GM13976 (cell line): ENCODE data around the gene F12.

Source experiments
- DNase-seq: peaks from one replicate; pipeline ENCODE4 v3.0.0; 2012; ENCODE audit warnings: low spot score
- CTCF ChIP-seq: IDR thresholded peaks from 2 replicates; pipeline ENCODE4 v1.5.1; 2012; ENCODE audit warnings: borderline replicate concordance, mild to moderate bottlenecking; ENCODE audit not compliant: insufficient read depth; ENCODE audit errors: extremely low read depth, missing control alignments, control extremely low read depth
- in situ Hi-C: fragments of 300-500 bp; cut with MboI; formaldehyde crosslinking; loops from one replicate; pipeline ENCODE4 v1.12.0; 2022; ENCODE audit warnings: low sequenced_read_pairs, mixed read lengths, inconsistent platforms; ENCODE audit not compliant: unreplicated experiment

The F12 gene

DNA sequence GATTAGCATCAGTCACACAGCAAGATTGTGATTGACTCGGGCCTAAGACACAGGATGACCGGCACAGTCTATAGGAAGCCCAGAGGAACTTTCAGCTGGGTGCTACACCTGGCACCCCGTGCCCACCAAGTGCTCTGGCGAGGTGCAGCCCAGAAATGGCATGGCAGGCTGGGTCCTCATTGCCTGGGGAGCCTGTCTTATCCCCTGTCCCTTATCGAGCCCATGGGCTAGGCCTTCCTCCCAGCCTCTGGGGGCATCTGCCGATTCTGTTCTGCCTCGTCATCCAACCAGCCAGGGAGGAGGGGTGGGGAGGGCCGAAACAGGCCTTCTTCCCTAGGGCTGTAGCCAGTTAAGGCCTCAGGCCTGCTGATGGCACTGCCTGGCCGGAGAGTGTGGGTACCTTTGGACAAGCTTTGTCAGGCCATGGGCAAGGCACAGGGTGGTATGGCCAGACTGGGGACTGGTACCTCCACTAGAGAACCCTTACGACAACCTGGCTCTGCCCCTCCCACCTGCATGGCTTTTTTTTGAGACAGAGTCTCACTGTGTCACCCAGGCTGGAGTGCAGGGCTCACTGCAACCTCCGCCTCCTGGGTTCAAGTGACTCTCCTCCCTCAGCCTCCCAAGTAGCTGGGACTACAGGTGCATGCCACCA is 18.7 kb upstream of the F12 start:
- DNase-seq: no peak
- TF ChIP-seq CTCF: no peak
- in situ Hi-C loops: no loop called here

DNA sequence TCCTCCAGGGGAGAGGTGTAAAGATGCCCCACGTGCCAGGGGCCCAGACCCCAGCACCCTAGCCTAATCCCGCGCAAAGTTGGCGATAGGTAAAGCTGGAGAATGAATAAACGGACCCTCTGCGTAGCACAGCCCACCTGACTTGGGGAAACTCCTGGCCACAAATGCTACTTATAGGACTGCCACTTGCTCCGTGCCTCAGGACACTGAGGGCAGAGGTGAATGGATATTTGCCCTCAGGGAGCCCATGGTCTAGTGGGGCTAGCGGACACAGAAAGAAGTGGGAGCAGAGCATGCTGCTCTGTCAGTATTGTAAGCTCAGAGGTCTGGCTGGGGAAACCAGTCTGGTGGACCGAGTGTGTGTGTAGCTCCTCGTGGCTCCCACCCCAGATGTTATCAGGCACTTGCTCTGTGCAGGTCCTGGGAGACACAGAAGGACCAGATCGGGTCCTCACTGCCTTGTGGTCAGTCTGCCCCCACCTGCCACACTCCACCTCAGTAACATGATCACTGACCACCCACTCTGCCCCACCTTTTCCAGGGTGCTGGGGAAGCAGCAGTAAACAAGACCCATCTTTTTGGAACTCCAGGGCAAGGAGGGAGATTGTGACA is 18.0 kb upstream of the F12 start:
- TF ChIP-seq CTCF: no peak
- no peak for DNase-seq
- in situ Hi-C loops: no loop called here

- peak; percentile 67 for DNase-seq
- TF ChIP-seq CTCF: no peak
- in situ Hi-C loops: no loop called here
Measured at GRCh38 chr5:177426566-177427210, 17.3 kb upstream of the F12 start, which contains the start of gene GRK6. GRK6 (plus strand) TSS chr5:177426676; CDS start chr5:177426846, 170 bp downstream.

- no peak for TF ChIP-seq CTCF
- in situ Hi-C loops: no loop called here
- peak; percentile 97 for DNase-seq
Measured at GRCh38 chr5:177425801-177426565, 16.6 kb upstream of the F12 start.

- DNase-seq: no peak
- in situ Hi-C loops: no loop called here
- no peak for TF ChIP-seq CTCF
Measured at GRCh38 chr5:177425196-177425800, 15.9 kb upstream of the F12 start.

DNA sequence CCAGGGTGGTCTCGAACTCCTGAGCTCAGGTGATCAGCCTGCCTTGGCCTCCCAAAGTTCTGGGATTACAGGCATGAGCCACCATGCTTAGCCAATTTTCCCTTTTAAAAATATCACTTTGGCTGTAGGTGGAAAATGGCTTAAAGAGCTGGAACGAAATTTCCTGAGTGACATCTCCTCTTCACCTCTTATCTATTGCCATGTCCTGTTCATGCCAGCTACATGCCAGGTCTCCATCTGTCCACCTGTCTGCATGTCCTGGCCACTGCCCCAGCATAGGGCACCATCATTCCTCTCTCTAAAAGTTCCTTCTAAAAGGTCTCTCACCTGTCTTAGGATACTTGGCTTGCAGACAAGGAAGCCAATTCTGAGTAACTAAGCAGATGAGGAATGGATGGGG is 14.3 kb upstream of the F12 start:
- DNase-seq: no peak
- no peak for TF ChIP-seq CTCF
- in situ Hi-C loops: no loop called here
